HL-60 (cell line): Measurements from ENCODE around the gene PPP4R3B.

Source experiments
- DNase-seq, 2 experiments: peaks; one replicate each; pipeline ENCODE4 v3.0.0-alpha.2; 2010 to 2020; ENCODE audit warnings: low read depth in 1 of 2, low spot score in 1 of 2
- H3K27ac ChIP-seq: fragments of 250-450 bp; sonication (Bioruptor Pico); replicated peaks from 2 replicates; pipeline ENCODE4 v1.5.1; 2020; ENCODE audit warnings: mild to moderate bottlenecking, moderate library complexity
- H3K27me3 ChIP-seq: fragments of 250-450 bp; sonication (Bioruptor Pico); 2 replicates; pipeline ENCODE4 v1.5.1; 2021; ENCODE audit warnings: mild to moderate bottlenecking, moderate library complexity; ENCODE audit not compliant: insufficient read depth, poor library complexity, severe bottlenecking
- H3K4me3 ChIP-seq: replicated peaks from 2 replicates; pipeline ENCODE4 v1.5.1; 2011; ENCODE audit warnings: mild to moderate bottlenecking, control low read depth, low read length; ENCODE audit not compliant: insufficient read depth
- GABPA ChIP-seq: IDR thresholded peaks from 2 replicates; pipeline ENCODE4 v1.6.1; 2012; ENCODE audit warnings: low read depth
- POLR2AphosphoS5 ChIP-seq: IDR thresholded peaks from 2 replicates; pipeline ENCODE4 v1.6.1; 2012; ENCODE audit warnings: low read depth
- SPI1 ChIP-seq: IDR thresholded peaks from 2 replicates; pipeline ENCODE4 v1.6.1; 2012; ENCODE audit warnings: low read depth, mild to moderate bottlenecking, borderline replicate concordance
- TF ChIP-seq, protein P1 (sequence below): IDR thresholded peaks from 2 replicates; pipeline ENCODE4 v1.6.1; 2012; ENCODE audit warnings: low read depth; ENCODE audit not compliant: insufficient replicate concordance
- TF ChIP-seq, protein P2 (sequence below): IDR thresholded peaks from one replicate; pipeline ENCODE4 v1.5.1; 2011; ENCODE audit warnings: low read length, control low read depth, inconsistent platforms; ENCODE audit not compliant: insufficient read depth

The PPP4R3B gene

DNA sequence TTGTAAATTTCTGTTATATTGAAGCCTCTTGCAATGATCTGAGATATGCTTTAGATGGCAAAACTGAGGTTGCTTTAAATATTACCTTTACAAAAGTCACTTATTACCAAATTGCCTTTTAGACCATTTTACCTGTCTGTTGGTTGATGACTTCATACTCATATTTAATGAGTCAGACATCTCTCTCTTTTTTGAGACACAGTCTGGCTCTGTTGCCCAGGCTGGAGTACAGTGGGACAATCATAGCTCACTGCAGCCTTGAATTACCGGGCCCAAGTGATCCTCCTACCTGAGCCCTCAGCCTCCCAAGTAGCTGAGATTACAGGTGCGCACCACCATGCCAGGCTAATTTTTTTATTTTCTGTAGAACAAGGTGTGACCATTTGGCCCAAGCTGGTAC is 11.5 kb upstream of the PPP4R3B start:
- no peaks in the 10 kb centered on the region for H3K27me3 ChIP-seq
- H3K27ac ChIP-seq, result no peak overlapping the region
- TF ChIP-seq POLR2AphosphoS5 (no peak), SPI1 (no peak), GABPA (no peak)
- TF ChIP-seq, protein P1, sequence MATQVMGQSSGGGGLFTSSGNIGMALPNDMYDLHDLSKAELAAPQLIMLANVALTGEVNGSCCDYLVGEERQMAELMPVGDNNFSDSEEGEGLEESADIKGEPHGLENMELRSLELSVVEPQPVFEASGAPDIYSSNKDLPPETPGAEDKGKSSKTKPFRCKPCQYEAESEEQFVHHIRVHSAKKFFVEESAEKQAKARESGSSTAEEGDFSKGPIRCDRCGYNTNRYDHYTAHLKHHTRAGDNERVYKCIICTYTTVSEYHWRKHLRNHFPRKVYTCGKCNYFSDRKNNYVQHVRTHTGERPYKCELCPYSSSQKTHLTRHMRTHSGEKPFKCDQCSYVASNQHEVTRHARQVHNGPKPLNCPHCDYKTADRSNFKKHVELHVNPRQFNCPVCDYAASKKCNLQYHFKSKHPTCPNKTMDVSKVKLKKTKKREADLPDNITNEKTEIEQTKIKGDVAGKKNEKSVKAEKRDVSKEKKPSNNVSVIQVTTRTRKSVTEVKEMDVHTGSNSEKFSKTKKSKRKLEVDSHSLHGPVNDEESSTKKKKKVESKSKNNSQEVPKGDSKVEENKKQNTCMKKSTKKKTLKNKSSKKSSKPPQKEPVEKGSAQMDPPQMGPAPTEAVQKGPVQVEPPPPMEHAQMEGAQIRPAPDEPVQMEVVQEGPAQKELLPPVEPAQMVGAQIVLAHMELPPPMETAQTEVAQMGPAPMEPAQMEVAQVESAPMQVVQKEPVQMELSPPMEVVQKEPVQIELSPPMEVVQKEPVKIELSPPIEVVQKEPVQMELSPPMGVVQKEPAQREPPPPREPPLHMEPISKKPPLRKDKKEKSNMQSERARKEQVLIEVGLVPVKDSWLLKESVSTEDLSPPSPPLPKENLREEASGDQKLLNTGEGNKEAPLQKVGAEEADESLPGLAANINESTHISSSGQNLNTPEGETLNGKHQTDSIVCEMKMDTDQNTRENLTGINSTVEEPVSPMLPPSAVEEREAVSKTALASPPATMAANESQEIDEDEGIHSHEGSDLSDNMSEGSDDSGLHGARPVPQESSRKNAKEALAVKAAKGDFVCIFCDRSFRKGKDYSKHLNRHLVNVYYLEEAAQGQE, result no peak
- TF ChIP-seq, protein P2, sequence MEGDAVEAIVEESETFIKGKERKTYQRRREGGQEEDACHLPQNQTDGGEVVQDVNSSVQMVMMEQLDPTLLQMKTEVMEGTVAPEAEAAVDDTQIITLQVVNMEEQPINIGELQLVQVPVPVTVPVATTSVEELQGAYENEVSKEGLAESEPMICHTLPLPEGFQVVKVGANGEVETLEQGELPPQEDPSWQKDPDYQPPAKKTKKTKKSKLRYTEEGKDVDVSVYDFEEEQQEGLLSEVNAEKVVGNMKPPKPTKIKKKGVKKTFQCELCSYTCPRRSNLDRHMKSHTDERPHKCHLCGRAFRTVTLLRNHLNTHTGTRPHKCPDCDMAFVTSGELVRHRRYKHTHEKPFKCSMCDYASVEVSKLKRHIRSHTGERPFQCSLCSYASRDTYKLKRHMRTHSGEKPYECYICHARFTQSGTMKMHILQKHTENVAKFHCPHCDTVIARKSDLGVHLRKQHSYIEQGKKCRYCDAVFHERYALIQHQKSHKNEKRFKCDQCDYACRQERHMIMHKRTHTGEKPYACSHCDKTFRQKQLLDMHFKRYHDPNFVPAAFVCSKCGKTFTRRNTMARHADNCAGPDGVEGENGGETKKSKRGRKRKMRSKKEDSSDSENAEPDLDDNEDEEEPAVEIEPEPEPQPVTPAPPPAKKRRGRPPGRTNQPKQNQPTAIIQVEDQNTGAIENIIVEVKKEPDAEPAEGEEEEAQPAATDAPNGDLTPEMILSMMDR, result no peak
- DNase-seq, result no peak
- no peak overlapping the region for H3K4me3 ChIP-seq

DNA sequence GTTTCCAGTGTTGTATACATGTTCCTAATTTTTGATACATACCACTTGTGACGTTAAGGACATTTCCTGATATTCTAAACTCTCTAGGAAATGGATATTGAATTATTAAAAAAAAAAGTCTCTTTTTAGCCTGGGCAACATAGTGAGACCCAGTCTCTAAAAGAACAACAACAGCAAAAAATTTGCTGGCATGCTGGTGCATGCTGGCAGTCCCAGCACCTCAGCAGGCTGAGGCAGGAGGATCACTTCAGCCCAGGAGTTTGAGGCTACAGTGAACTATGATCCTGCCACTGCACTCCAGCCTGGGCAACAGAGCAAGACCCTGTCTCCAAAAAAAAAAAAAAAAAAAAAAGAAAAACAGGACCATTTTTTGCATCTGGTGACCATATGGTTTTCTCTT is 10.5 kb upstream of the PPP4R3B start:
- no peak for TF ChIP-seq GABPA
- TF ChIP-seq, protein P2, result no peak
- no peak for TF ChIP-seq SPI1
- no peak for TF ChIP-seq POLR2AphosphoS5
- TF ChIP-seq, protein P1, result no peak
- no peak for DNase-seq
- no peak overlapping the region for H3K27ac ChIP-seq
- no peaks in the 10 kb centered on the region for H3K27me3 ChIP-seq
- no peak overlapping the region for H3K4me3 ChIP-seq

DNA sequence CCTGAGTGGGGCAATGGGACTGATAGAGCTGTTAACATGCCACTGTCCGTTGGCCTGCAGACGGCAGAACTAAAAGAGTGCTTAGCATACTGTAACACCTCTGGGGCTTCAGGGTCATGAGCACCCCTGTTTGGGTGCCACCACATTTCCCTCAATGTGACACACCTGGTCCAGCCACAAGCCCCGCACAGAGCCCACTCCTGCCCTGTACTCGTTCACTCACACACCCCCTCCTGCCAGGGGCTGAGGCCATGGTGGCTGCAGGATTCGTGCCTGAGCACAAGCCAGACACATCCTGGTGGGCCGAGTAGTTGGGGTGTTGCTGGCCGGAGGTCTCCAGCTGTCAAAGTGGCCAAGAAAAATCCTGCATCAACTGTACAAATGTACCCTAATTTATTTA is 4.4 kb upstream of the PPP4R3B start:
- TF ChIP-seq, protein P1, result no peak
- no peak for TF ChIP-seq SPI1
- no peak for TF ChIP-seq GABPA
- TF ChIP-seq POLR2AphosphoS5, result no peak
- no peak for DNase-seq
- H3K4me3 ChIP-seq, result no peak overlapping the region
- no peak overlapping the region for H3K27ac ChIP-seq
- H3K27me3 ChIP-seq, result no peaks in the 10 kb centered on the region
